Muscle layer of duodenum (tissue), 2 donors: ENCODE measurements around the gene UBTD1.
A peak's percentile ranks its signal among the peaks of the same experiment; 100 is the strongest.
"Not testable (repeated sequence)": the region's sequence is repeated elsewhere in the genome, so short reads cannot be mapped to it uniquely, and the experiment has no call there.

Source experiments
- H3K27ac ChIP-seq: one replicate; pipeline ENCODE4 v1.7.0; 2013; ENCODE audit warnings: mild to moderate bottlenecking, low read length
- H3K27me3 ChIP-seq: one replicate; pipeline ENCODE4 v1.7.0; 2013; ENCODE audit warnings: low read depth, mild to moderate bottlenecking, control low read depth, low read length
- H3K36me3 ChIP-seq, 2 donors: one replicate each; pipeline ENCODE4 v1.7.0; 2013; ENCODE audit warnings: low read length in 2 of 2, control low read depth in 1 of 2, mild to moderate bottlenecking in 1 of 2; ENCODE audit not compliant: insufficient read depth in 2 of 2, control insufficient read depth in 1 of 2
- H3K4me1 ChIP-seq, 2 donors: one replicate each; pipeline ENCODE4 v1.7.0; 2013; ENCODE audit warnings: low read length in 2 of 2, mild to moderate bottlenecking in 2 of 2, control low read depth in 1 of 2, moderate library complexity in 1 of 2; ENCODE audit not compliant: insufficient read depth in 2 of 2, control insufficient read depth in 1 of 2
- H3K4me3 ChIP-seq, 2 donors: one replicate each; pipeline ENCODE4 v1.7.0; 2013; ENCODE audit warnings: low read length in 2 of 2, low read depth in 1 of 2, mild to moderate bottlenecking in 1 of 2
- H3K9me3 ChIP-seq, 2 donors: one replicate each; pipeline ENCODE4 v1.7.0; 2013; ENCODE audit warnings: low read length in 2 of 2, control low read depth in 1 of 2, mild to moderate bottlenecking in 1 of 2; ENCODE audit not compliant: control insufficient read depth in 1 of 2
- donor health status: healthy.

The UBTD1 gene

GRCh38 chr10:97463363-97464132 lies 35.2 kb upstream of the UBTD1 start:
- H3K4me3 ChIP-seq: no peak overlapping the region
- no peaks in the 10 kb centered on the region for H3K9me3 ChIP-seq
- no peaks in the 10 kb centered on the region for H3K4me1 ChIP-seq
- peak overlapping the region; percentile 3 for H3K27ac ChIP-seq
- H3K36me3 ChIP-seq: peaks cover 77 to 92% of the 10 kb centered on the region in 2 donors
- no peaks in the 10 kb centered on the region for H3K27me3 ChIP-seq

DNA sequence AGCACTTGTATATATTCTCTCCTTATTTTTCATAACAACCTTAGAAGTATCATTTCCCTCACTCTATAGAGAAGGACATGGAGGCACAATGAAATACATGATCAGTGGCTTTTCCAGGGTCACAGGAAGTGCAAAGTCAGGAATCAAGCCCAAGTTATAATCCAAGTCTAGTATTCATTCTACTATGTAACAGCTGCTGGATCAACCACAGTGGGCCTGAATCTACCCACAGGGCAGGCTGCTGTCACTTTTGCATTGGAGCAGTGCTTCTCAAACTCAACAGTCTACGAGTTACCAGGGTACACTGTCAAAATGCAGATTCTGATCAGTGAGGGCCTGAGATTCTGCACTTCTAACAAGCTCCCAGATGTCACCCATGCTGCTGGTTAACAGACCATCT lies 34.5 kb upstream of the UBTD1 start:
- Histone ChIP-seq H3K9me3 (no peaks in the 10 kb centered on the region), H3K4me1 (no peaks in the 10 kb centered on the region), H3K4me3 (no peak overlapping the region), H3K27me3 (no peaks in the 10 kb centered on the region), H3K36me3 (peaks cover 75 to 92% of the 10 kb centered on the region in 2 donors), H3K27ac (peak overlapping the region; percentile 3)

GRCh38 chr10:97465982-97466381 lies 32.7 kb upstream of the UBTD1 start:
- H3K9me3 ChIP-seq: no peaks in the 10 kb centered on the region
- H3K4me3 ChIP-seq: no peak overlapping the region
- peaks cover 76 to 91% of the 10 kb centered on the region in 2 donors for H3K36me3 ChIP-seq
- H3K4me1 ChIP-seq: no peaks in the 10 kb centered on the region
- no peaks in the 10 kb centered on the region for H3K27me3 ChIP-seq
- H3K27ac ChIP-seq: no peak overlapping the region

DNA sequence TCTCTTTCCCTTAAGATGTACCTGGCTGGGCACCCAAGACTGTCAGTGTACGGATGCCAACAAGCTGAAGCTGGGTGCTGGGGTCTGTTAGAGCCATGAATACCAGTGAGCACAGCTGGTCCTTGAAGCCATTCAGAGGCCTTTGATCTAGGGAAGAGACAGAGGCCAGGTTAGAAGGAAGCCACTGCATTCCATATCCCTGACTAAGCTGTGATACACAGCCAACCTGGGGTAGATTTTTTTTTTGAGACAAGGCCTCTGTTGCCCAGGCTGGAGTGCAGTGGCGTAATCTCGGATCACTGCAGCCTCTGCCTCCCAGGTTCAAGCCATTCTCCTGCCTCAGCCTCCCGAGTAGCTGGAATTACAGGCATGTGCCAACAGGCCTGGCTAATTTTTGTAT lies 32.0 kb upstream of the UBTD1 start:
- Histone ChIP-seq H3K27ac (no peak overlapping the region), H3K4me3 (no peak overlapping the region), H3K4me1 (no peaks in the 10 kb centered on the region), H3K9me3 (no peaks in the 10 kb centered on the region), H3K36me3 (peaks cover 68 to 83% of the 10 kb centered on the region in 2 donors), H3K27me3 (no peaks in the 10 kb centered on the region)

- no peaks in the 10 kb centered on the region for H3K27me3 ChIP-seq
- H3K4me3 ChIP-seq: no peak overlapping the region
- H3K4me1 ChIP-seq: no peaks in the 10 kb centered on the region
- peaks cover 55 to 82% of the 10 kb centered on the region in 2 donors for H3K36me3 ChIP-seq
- no peaks in the 10 kb centered on the region for H3K9me3 ChIP-seq
- H3K27ac ChIP-seq: no peak overlapping the region
These were observed 30.6 kb upstream of the UBTD1 start for GRCh38 chr10:97468162-97468561.

DNA sequence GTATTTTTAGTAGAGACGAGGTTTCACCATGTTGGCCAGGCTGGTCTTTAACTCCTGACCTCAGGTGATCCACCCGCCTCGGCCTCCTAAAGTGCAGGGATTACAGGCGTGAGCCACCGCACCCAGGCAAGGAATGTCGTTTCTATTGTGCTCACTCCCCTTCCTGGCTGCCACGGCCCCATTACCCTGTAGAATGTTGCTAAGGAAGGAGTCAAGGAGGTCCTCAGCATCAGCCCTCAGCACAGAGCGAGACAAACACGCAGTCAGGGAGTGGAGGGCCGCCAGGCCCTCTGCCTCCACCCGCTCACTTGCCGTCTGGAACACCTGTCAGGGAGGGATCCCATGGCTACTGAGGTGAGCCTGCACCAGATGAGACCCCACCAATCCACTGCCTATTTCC lies 29.9 kb upstream of the UBTD1 start:
- not testable (repeated sequence) for H3K9me3 ChIP-seq, H3K4me1 ChIP-seq, H3K27ac ChIP-seq, H3K27me3 ChIP-seq, H3K4me3 ChIP-seq
- peaks cover 53 to 84% of the 10 kb centered on the region in 2 donors for H3K36me3 ChIP-seq

DNA sequence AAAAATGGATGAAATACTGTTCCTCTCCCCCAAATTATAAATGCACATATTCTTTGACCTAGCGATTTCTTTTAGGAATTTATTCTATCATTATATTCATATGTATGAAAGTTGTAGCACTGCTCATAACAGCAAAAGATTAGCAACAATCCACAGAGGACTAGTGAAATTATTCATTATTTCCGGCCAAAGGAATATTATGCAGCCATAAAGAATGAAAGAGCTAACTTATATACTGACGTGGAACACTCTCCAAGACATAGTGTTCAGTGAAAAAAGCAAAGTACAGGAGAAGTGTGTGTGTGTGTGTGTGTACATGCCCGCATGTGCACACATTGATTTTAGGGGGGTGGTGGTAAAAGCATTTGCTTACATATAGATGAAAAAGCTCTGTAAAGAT lies 23.8 kb upstream of the UBTD1 start:
- Histone ChIP-seq H3K9me3 (no peaks in the 10 kb centered on the region), H3K36me3 (peaks cover 54 to 82% of the 10 kb centered on the region in 2 donors), H3K27me3 (no peaks in the 10 kb centered on the region), H3K4me1 (no peaks in the 10 kb centered on the region), H3K4me3 (no peak overlapping the region), H3K27ac (no peak overlapping the region)

- no peaks in the 10 kb centered on the region for H3K27me3 ChIP-seq
- H3K9me3 ChIP-seq: no peaks in the 10 kb centered on the region
- H3K4me1 ChIP-seq: no peaks in the 10 kb centered on the region
- H3K27ac ChIP-seq: no peak overlapping the region
- no peak overlapping the region for H3K4me3 ChIP-seq
- H3K36me3 ChIP-seq: peaks cover 52 to 84% of the 10 kb centered on the region in 2 donors
These were observed 22.7 kb upstream of the UBTD1 start for GRCh38 chr10:97475936-97476594.

GRCh38 chr10:97479410-97479809 lies 19.3 kb upstream of the UBTD1 start:
- not testable (repeated sequence) for H3K4me3 ChIP-seq, H3K27me3 ChIP-seq, H3K27ac ChIP-seq, H3K9me3 ChIP-seq, H3K4me1 ChIP-seq
- peaks cover 53 to 69% of the 10 kb centered on the region in 2 donors for H3K36me3 ChIP-seq

DNA sequence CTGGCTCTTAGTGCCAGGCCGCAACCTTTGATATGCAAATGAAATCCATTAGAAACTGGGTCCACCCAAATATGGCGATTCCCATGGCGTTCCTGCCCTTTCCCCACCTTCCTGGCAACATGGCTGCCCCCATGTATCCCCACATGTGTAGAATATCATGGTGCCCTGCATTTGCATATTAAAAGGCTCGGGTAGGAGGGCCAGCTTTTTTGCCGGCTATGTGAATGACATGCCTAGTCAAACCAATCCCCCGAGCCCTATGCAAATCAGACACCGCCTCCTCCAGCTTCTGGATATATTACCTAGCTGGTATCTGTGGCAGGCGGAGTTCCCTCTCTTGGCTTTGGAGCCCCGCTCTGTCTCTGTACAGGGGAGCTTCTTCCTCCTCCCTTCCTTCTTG lies 18.8 kb upstream of the UBTD1 start:
- Histone ChIP-seq H3K36me3 (peaks cover 48 to 64% of the 10 kb centered on the region in 2 donors), H3K27me3 (no peaks in the 10 kb centered on the region), H3K9me3 (no peaks in the 10 kb centered on the region), H3K4me1 (no peaks in the 10 kb centered on the region), H3K27ac (no peak overlapping the region), H3K4me3 (no peak overlapping the region)

DNA sequence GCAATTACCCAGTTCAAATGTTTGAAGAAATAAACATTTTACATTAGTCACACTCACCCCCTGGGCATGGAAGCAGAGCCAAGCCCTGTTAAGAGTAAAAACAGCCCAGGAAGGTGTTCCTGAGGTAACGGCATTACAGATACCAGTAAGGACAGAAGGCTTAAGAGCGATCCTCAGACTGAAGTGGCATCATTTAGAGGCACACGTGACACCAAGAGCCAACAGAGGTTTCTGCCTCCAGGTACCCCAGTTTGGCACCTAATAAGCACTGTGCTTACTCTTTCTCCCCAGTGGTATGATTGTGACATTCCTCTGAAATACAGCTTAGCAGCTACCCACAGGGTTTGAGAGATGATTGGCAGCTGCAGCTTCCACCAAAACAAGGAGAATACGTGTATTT lies 17.7 kb upstream of the UBTD1 start:
- peaks cover 39 to 52% of the 10 kb centered on the region in 2 donors for H3K36me3 ChIP-seq

More for the DNA sequence above, 17.7 kb upstream of the UBTD1 start:
- no peak overlapping the region for H3K4me3 ChIP-seq
- no peaks in the 10 kb centered on the region for H3K9me3 ChIP-seq
- H3K27ac ChIP-seq: no peak overlapping the region
- H3K27me3 ChIP-seq: no peaks in the 10 kb centered on the region
- H3K4me1 ChIP-seq: no peaks in the 10 kb centered on the region
